Kidney (tissue), 14 donors: ENCODE results near the gene HOXA7. TPM values are rescaled to one million over a fixed set of nuclear protein-coding genes. Genes with fewer than 3 reads are reported as not detected.

Experiments used
- DNase-seq, 5 donors: peaks; one replicate each; pipeline ENCODE4 v3.0.0-alpha.2; 2013 to 2020
- FAIRE-seq: peaks from 2 replicates; lab custom pipeline; 2012; peaks lifted over from hg19 to GRCh38; lab: Jason Lieb, UNC
- H3K27ac ChIP-seq, 2 donors: one replicate each; pipeline ENCODE4 v1.7.0; 2013; ENCODE audit warnings: low read depth in 2 of 2, low read length in 2 of 2, inconsistent platforms in 1 of 2
- H3K27me3 ChIP-seq: one replicate; pipeline ENCODE4 v1.7.1; 2013; ENCODE audit warnings: low read length, inconsistent platforms; ENCODE audit not compliant: control insufficient read depth, insufficient read depth
- H3K36me3 ChIP-seq, 3 donors: one replicate each; pipeline versions ENCODE4 v1.7.0 to v1.7.1; 2013; ENCODE audit warnings: low read length in 3 of 3, control low read depth in 1 of 3, inconsistent platforms in 1 of 3; ENCODE audit not compliant: insufficient read depth in 3 of 3, control insufficient read depth in 2 of 3
- H3K4me1 ChIP-seq, 3 donors: one replicate each; pipeline versions ENCODE4 v1.7.0 to v1.7.1; 2013; ENCODE audit warnings: low read length in 3 of 3, inconsistent platforms in 1 of 3, low read depth in 1 of 3; ENCODE audit not compliant: control insufficient read depth in 2 of 3, insufficient read depth in 2 of 3
- H3K4me3 ChIP-seq, 3 donors: one replicate each; pipeline versions ENCODE4 v1.7.0 to v1.8.1; 2013; ENCODE audit warnings: low read length in 3 of 3, control low read depth in 1 of 3, inconsistent platforms in 1 of 3
- H3K9ac ChIP-seq, 3 donors: one replicate each; pipeline versions ENCODE4 v1.7.0 to v1.7.1; 2013; ENCODE audit warnings: low read length in 3 of 3, control low read depth in 1 of 3, inconsistent platforms in 1 of 3
- H3K9me3 ChIP-seq, 3 donors: one replicate each; pipeline versions ENCODE4 v1.7.0 to v1.7.1; 2013; ENCODE audit warnings: low read length in 3 of 3, control low read depth in 1 of 3, inconsistent platforms in 1 of 3; ENCODE audit not compliant: control insufficient read depth in 2 of 3, insufficient read depth in 1 of 3
- intact Hi-C: fragments of 100-400 bp; cut with DNase I; formaldehyde crosslinking; loops from one replicate; pipeline ENCODE4 v1.11.1; 2022
- polyA plus RNA-seq: library from polyadenylated mRNA; stranded (reverse); fragments of 350-450 nt; fragmentation: Illumina TruSeq; extraction: RNeasy Lipid Tissue Mini Kit (QIAGEN cat#74804); gene quantifications from one replicate; pipeline ENCODE4 v1.2.3, GENCODE V29; 2014; ENCODE audit warnings: low read depth, low replicate concordance; ENCODE audit not compliant: insufficient read depth
- total RNA-seq: library from RNA; stranded (reverse); fragmentation: NEBNext Ultra II Directional; extraction: Animal tissue kit (Norgen Biotek cat#: 25700); gene quantifications from one replicate; pipeline ENCODE4 v1.2.1, GENCODE V29; 2021
- TF ChIP-seq, protein P1 (sequence below): IDR thresholded peaks from 3 replicates; pipeline ENCODE4 v1.5.1; 2012; ENCODE audit warnings: mild to moderate bottlenecking, moderate library complexity, borderline replicate concordance; ENCODE audit not compliant: insufficient read depth; ENCODE audit errors: extremely low read depth
- donor health status: control.
- donor health status: control.
- donor health status: control.
- donor health status: control.
- donor health status: control.
- donor health status: DM: yes; HTN: yes; CAD: no.
- donor health status: Normal renal cell carcinoma (clear cell type).

The HOXA7 gene
- total and polyA plus RNA-seq, 2 donors from 2014 or later: 23.8 to 31.3 TPM

DNA sequence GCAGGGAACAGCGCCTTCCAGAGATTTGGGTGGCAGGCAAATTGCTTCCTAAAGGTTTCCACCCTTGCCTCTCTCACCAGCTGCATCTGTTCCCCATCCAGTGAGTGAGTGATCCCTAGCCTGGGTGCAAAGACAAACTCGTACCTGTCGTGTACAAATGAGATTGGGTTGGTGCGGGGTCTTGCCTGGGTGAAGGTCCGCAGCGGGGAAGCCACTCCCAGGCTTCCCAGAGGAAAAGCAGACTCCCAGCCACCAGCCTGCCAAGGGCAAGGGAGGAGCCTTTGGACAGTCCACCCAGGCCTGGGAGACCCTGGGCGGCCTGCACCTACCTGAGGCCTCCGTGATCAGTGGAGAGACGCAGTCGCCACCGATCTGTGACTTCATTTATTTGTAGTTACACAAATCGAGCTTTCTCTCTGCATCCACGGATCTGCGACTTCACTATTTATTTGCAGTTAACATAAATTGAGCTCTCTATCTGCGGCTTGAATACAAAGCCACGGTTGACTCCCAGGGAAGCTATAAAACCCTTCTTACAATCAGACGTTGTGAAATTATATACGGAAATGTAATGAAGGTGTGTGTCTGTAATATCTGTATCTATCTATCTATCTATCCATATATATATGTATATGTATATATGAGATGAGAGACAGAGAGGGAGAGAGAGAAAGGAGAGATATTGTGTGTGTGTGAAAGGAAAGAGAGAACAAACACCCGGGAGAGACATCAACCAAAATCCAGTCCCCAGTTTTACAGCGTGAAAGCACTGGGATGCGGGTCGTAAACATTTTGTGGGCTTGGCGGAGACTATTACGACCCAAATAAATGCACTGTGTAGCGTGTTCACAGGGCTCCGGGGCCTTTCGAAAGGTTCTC is 3.0 kb upstream of the HOXA7 start:
- H3K4me3 ChIP-seq: peak overlapping the region; percentile 37 to 86 (median 77)
- FAIRE-seq (no peak), DNase-seq (peak in 3 of 5 donors; percentile 68 to 79 (median 76))
- TF ChIP-seq, protein P1, sequence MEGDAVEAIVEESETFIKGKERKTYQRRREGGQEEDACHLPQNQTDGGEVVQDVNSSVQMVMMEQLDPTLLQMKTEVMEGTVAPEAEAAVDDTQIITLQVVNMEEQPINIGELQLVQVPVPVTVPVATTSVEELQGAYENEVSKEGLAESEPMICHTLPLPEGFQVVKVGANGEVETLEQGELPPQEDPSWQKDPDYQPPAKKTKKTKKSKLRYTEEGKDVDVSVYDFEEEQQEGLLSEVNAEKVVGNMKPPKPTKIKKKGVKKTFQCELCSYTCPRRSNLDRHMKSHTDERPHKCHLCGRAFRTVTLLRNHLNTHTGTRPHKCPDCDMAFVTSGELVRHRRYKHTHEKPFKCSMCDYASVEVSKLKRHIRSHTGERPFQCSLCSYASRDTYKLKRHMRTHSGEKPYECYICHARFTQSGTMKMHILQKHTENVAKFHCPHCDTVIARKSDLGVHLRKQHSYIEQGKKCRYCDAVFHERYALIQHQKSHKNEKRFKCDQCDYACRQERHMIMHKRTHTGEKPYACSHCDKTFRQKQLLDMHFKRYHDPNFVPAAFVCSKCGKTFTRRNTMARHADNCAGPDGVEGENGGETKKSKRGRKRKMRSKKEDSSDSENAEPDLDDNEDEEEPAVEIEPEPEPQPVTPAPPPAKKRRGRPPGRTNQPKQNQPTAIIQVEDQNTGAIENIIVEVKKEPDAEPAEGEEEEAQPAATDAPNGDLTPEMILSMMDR: no peak
- H3K9ac ChIP-seq: peak overlapping the region; percentile 45 to 77 (median 76)
- H3K27ac ChIP-seq: peak overlapping the region; percentile 96 to 98
- peaks cover 0 to 7% (median 6%) of the 10 kb centered on the region in 3 donors for H3K4me1 ChIP-seq
- peaks cover 0 to 9% (median 5%) of the 10 kb centered on the region in 3 donors for H3K36me3 ChIP-seq
- H3K27me3 ChIP-seq: no peaks in the 10 kb centered on the region
- intact Hi-C loops: loop anchor here (10.0 kb wide), 1 partner anchor 785 kb away; no protein-coding TSS in a partner anchor
- no peaks in the 10 kb centered on the region for H3K9me3 ChIP-seq

DNA sequence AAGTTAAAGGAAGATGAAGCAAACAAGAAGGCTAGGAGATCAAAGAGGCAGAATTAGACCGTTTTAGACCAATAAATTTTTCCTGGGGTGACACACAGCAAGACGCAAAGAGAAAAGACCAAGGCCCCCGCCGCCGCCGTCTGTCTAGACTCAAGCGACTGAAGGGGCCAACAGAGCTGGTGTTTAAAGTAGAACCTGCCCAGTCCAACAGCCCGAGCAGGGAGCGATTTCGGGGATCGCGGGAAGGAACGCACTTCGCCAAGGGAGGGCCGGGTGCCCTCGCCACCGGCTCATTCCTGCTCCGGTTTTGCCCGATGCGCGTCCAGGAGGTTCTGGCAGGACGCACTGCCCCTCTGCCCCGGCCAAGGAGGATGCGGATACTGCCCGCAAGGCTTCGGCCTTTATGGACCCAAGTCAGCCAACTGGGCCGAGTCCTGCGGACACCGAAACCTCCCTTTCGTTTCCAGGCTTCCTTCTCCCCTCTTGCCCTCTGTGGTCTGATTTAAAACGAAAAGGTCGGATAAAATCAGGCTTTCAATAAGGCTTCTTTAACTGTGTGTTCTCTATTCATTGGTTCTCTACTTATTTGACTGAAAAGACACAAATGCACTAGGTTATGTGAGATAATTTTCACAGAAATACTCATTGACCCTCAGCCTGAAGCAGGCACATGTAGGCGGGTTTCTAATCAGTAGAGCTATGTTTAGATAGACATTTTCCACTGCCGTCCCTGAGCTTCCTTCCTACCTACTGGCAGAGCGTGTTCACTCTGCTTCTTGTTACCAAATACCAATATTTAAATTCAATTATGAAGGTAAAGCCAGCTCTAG is 2.2 kb upstream of the HOXA7 start:
- H3K9ac ChIP-seq: peak overlapping the region; percentile 45 to 77 (median 76)
- TF ChIP-seq, protein P1: no peak
- DNase-seq: peak; percentile 70 to 88 (median 83)
- H3K4me1 ChIP-seq: peaks cover 0 to 11% (median 9%) of the 10 kb centered on the region in 3 donors
- no peaks in the 10 kb centered on the region for H3K27me3 ChIP-seq
- H3K36me3 ChIP-seq: peaks cover 0 to 6% (median 5%) of the 10 kb centered on the region in 3 donors
- no peaks in the 10 kb centered on the region for H3K9me3 ChIP-seq
- H3K4me3 ChIP-seq: peak overlapping the region; percentile 37 to 86 (median 56)
- intact Hi-C loops: loop anchor here (10.0 kb wide), 1 partner anchor 784 kb away; no protein-coding TSS in a partner anchor
- peak overlapping the region; percentile 96 to 98 for H3K27ac ChIP-seq
- no peak for FAIRE-seq

DNA sequence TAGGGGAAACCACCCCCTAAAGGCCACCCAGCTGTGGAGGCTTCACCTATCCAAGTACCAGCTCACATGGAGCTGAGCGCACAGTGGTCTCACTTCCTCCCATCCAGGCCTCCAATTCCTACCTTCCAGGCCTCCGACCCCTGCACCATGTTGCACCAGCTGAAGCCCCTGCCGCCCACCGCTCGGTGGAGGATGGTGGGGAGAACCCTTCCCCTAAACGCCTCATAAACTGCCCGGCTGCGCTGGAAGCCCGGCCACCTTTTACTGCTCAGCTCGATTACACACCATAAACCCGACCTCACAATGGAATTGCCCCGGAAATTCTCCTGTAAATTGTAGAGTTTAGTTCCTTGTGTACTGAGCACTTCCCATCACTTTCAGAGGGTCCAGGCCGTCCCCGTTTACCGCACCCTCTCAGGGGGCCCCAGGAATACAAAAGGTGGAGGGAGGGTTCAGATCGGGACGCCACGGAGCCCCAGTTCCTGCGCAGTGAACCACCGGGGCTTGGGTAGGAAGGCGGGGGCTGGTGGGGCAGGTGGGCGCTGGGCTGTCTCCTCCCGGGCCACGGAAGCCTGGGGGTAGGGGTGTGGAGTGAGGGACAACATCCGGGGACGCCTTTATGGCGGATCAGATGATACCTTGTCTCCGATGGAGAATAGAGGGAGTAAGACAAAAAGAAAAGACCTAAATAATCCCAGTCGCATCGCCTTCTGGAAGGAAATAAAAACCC is 1.4 kb upstream of the HOXA7 start:
- H3K9me3 ChIP-seq: no peaks in the 10 kb centered on the region
- H3K4me1 ChIP-seq: peaks cover 0 to 19% (median 9%) of the 10 kb centered on the region in 3 donors
- H3K27ac ChIP-seq: peak overlapping the region; percentile 96 to 98
- DNase-seq (peak; percentile 71 to 95 (median 93)), FAIRE-seq (no peak)
- TF ChIP-seq, protein P1: no peak
- H3K9ac ChIP-seq: peak overlapping the region in 2 of 3 donors; percentile 64 to 77
- peaks cover 0 to under 1% (median 0%) of the 10 kb centered on the region in 3 donors for H3K36me3 ChIP-seq
- intact Hi-C loops: loop anchor here (10.0 kb wide), 1 partner anchor 783 kb away; no protein-coding TSS in a partner anchor
- H3K4me3 ChIP-seq: peak overlapping the region; percentile 12 to 86 (median 64)
- H3K27me3 ChIP-seq: no peaks in the 10 kb centered on the region
